Right lobe of liver (tissue), 6 donors: ENCODE data around the gene LGI2. TPM values are rescaled to one million over a fixed set of nuclear protein-coding genes. Genes with fewer than 3 reads are reported as not detected.

Experiments used
- ATAC-seq, 4 donors: fragments of 200-7000 bp; cut with Tn5 transposase; one replicate each; pipeline ENCODE4 v1.9.1; 2020; ENCODE audit warnings: mild to moderate bottlenecking in 4 of 4, moderate library complexity in 4 of 4
- DNase-seq, 3 donors: peaks; one replicate each; pipeline ENCODE4 v3.0.0-alpha.2; 2020
- H3K27ac ChIP-seq, 3 donors: fragments of 200-600 bp; one replicate each; pipeline ENCODE4 v1.8.0; 2022
- H3K27me3 ChIP-seq, 2 donors: fragments of 200-600 bp; one replicate each; pipeline ENCODE4 v1.8.0; 2022
- H3K36me3 ChIP-seq, 4 donors: fragments of 200-600 bp; sonication (generic) in 1 of 4; one replicate each; pipeline versions ENCODE4 v1.5.1 to v1.8.0; 2017 to 2022; ENCODE audit warnings: control low read depth in 1 of 4
- H3K4me1 ChIP-seq, 4 donors: fragments of 200-600 bp; sonication (generic) in 1 of 4; one replicate each; pipeline versions ENCODE4 v1.5.1 to v1.8.0; 2017 to 2022; ENCODE audit warnings: control low read depth in 1 of 4
- H3K4me3 ChIP-seq, 3 donors: fragments of 200-600 bp; one replicate each; pipeline ENCODE4 v1.8.0; 2022
- H3K9me3 ChIP-seq, 4 donors: fragments of 200-600 bp; sonication (generic) in 1 of 4; one replicate each; pipeline versions ENCODE4 v1.5.1 to v1.8.0; 2017 to 2022; ENCODE audit warnings: control low read depth in 1 of 4
- POLR2A ChIP-seq: fragments of 450-650 bp; IDR thresholded peaks from one replicate; pipeline ENCODE4 v1.6.1; 2017; ENCODE audit warnings: antibody characterized with exemption, mild to moderate bottlenecking
- WGBS: methylation state at CpG from one replicate; pipeline ENCODE4 v1.1.6; 2018; ENCODE audit warnings: low coverage, low lambda C conversion rate; ENCODE audit not compliant: insufficient coverage; ENCODE audit errors: missing lambda C conversion rate; 5-methylcytosine and 5-hydroxymethylcytosine counted together
- intact Hi-C, 2 donors: fragments of 100-400 bp; cut with DNase I; formaldehyde crosslinking; loops; one replicate each; pipeline versions ENCODE4 v1.11.2 to v1.14.1; 2022
- total RNA-seq, 6 experiments: library from RNA; depleted of rRNA in 2 of 6; stranded (reverse); fragments of >200 nt in 2 of 6; fragmentation: NEBNext Ultra II Directional in 3 of 6; extraction: Animal tissue kit (Norgen Biotek cat#: 25700) in 3 of 6; gene quantifications; one replicate each; pipeline versions ENCODE4 v1.1.0 to v1.2.4, GENCODE V29; 2016 to 2023
- TF ChIP-seq, protein P1 (sequence below), 4 donors: fragments of 200-600 bp in 3 of 4; fragments of 450-650 bp in 1 of 4; IDR thresholded peaks; one replicate each; pipeline versions ENCODE4 v1.5.1 to v1.8.0; 2016 to 2022; ENCODE audit warnings: antibody characterized with exemption in 4 of 4, mild to moderate bottlenecking in 2 of 4
- donor health status: DM: no; HTN: yes; CAD: no.
- donor health status: DM: no; HTN: no; CAD: no.
- donor health status: DM: no; HTN: no; CAD: no.
- donor health status: DM: no; HTN: yes; CAD: no.
- donor health status: DM: no; HTN: yes; CAD: no.

LGI2 gene
- total RNA-seq, 6 experiments from 2014 or later = 0.05 to 0.38 (median 0.22) TPM; not detected in 2

DNA sequence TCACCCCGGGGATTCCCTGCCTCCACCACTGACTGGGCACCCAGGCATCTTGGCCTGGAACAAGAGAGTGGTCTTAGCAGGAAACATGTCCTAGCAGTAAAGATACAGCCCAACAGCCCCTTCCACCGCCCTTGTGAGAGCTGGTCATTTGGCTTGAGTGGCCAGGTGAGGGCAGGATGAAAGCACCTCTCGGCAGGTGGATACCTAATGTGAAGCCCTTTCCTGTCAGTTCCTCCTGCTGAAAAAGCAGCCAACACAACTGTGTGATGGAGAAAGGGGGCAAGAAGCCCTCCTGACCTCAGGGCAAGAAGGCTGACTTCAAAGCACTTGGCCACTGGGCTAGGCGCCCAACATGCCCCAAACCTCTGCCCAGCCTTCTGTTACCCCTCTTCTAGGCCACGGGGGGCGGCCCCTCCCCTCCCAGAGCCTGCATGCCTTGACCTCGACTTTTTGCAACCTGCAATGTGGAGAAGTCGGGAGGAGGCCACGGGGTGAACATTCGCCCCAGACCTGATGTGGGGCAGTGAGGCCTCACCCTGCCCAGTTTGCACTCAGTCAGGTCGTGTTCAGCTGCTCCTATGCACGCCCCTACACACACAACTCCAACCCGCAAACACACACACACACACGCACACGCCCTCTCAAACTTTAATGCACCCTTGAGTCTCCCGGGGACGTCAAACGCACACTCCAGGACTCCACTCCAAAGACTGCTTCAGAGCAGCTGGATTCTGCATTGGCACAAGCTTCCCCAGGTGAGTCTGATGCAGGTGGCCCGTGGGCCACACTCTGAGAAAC lies 1.1 kb downstream of the LGI2 start:
- ATAC-seq = peak in 1 of 4 donors; percentile 12
- H3K9me3 ChIP-seq = no peaks in the 10 kb centered on the region
- WGBS = 33% methylated on average over 9 of the region's 19 CpGs
- DNase-seq = no peak
- TF ChIP-seq POLR2A = no peak
- TF ChIP-seq, protein P1, sequence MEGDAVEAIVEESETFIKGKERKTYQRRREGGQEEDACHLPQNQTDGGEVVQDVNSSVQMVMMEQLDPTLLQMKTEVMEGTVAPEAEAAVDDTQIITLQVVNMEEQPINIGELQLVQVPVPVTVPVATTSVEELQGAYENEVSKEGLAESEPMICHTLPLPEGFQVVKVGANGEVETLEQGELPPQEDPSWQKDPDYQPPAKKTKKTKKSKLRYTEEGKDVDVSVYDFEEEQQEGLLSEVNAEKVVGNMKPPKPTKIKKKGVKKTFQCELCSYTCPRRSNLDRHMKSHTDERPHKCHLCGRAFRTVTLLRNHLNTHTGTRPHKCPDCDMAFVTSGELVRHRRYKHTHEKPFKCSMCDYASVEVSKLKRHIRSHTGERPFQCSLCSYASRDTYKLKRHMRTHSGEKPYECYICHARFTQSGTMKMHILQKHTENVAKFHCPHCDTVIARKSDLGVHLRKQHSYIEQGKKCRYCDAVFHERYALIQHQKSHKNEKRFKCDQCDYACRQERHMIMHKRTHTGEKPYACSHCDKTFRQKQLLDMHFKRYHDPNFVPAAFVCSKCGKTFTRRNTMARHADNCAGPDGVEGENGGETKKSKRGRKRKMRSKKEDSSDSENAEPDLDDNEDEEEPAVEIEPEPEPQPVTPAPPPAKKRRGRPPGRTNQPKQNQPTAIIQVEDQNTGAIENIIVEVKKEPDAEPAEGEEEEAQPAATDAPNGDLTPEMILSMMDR (IDR thresholded peaks at IDR 0.05) = no peak
- peaks cover 0 to 4% (median 0%) of the 10 kb centered on the region in 4 donors for H3K4me1 ChIP-seq
- no peaks in the 10 kb centered on the region for H3K36me3 ChIP-seq
- H3K27ac ChIP-seq = no peak overlapping the region
- intact Hi-C loops = no loop called here
- no peak overlapping the region for H3K4me3 ChIP-seq
- H3K27me3 ChIP-seq = no peaks in the 10 kb centered on the region

DNA sequence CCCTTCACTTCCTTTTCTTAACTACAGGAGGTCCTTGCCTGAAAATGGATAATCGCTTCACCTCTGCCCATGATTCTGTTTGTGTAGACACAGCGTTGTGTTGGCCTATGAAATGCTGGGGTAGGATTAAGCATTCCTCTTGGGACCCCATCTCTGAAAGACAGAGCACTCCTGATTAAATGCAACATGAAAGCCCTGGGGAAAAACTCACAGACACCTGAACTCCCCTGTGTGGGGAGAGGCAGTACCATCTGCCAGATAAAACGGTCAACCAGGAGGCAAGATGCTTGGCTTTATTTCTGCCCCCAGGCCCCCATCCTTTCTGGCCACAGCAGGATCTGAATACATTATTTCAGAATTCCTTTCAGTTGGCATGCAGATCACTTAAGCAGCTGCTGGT lies 1.9 kb downstream of the LGI2 start:
- ATAC-seq = no peak
- no peak for DNase-seq
- Histone ChIP-seq H3K9me3 (no peaks in the 10 kb centered on the region), H3K36me3 (no peaks in the 10 kb centered on the region), H3K27me3 (no peaks in the 10 kb centered on the region), H3K4me1 (peaks cover 0 to 4% (median 0%) of the 10 kb centered on the region in 4 donors), H3K27ac (no peak overlapping the region), H3K4me3 (no peak overlapping the region)
- 80% methylated on average over 3 of the region's 3 CpGs for WGBS
- intact Hi-C loops = no loop called here
- TF ChIP-seq POLR2A = no peak
- TF ChIP-seq, protein P1 (IDR thresholded peaks at IDR 0.05) = no peak

DNA sequence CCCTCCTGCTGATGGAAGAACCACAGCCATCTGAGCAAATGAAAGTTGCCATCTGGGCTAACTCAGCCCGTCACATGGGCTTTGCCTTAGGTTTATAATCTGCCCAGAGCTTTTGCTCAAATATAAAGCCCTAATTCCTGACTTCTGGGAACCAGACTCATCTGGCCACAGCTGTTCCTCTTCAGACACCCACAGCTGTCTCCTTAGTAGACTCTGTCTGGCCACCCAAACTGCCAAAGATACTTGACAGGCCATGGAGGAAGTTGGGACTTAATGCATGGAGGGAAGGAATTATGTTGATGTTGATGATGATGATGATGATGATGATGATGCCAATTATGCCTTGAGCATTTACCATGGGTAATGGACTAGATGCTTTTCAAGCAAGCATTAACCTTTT lies 8.0 kb downstream of the LGI2 start:
- Histone ChIP-seq H3K9me3 (no peaks in the 10 kb centered on the region), H3K27ac (no peak overlapping the region), H3K4me1 (no peaks in the 10 kb centered on the region), H3K4me3 (no peak overlapping the region), H3K27me3 (no peaks in the 10 kb centered on the region), H3K36me3 (no peaks in the 10 kb centered on the region)
- DNase-seq (no peak), ATAC-seq (no peak)
- intact Hi-C loops = no loop called here
- 80% methylated on average over 1 of the region's 1 CpG for WGBS
- no peak for TF ChIP-seq POLR2A
- TF ChIP-seq, protein P1 (IDR thresholded peaks at IDR 0.05) = no peak

DNA sequence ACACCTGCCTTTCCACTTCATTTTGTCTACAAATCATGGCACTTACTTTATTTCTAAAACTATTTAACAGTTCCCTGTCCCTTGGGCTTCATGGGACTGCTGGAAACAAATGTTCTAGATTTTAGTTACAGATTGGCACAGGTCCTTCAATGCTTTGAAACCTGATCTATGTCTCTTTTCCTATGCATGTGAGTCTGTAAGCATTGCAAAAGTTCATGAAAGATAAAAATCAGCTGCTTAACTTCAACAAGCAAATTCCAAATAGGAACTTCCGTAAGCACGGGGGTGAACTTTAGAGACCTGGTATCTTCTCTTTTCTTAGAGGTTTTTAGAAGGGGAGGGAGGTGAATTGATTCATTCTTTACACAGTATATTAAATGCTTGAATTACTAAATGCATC lies 9.5 kb downstream of the LGI2 start:
- no peaks in the 10 kb centered on the region for H3K36me3 ChIP-seq
- ATAC-seq (no peak), DNase-seq (no peak)
- TF ChIP-seq POLR2A = no peak
- TF ChIP-seq, protein P1 (IDR thresholded peaks at IDR 0.05) = no peak
- H3K4me1 ChIP-seq = no peaks in the 10 kb centered on the region
- H3K27ac ChIP-seq = no peak overlapping the region
- no peaks in the 10 kb centered on the region for H3K9me3 ChIP-seq
- 30% methylated on average over 2 of the region's 2 CpGs for WGBS
- no peaks in the 10 kb centered on the region for H3K27me3 ChIP-seq
- intact Hi-C loops = no loop called here
- no peak overlapping the region for H3K4me3 ChIP-seq
